HTR-8/SVneo (cell line): ENCODE results near the gene MRPS14.
A peak's percentile ranks its signal among the peaks of the same experiment; 100 is the strongest.

ENCODE experiments used
- DNase-seq: peaks from one replicate; pipeline ENCODE4 v3.0.0; 2011; ENCODE audit warnings: low spot score, mixed read lengths; ENCODE audit not compliant: insufficient read length
- FAIRE-seq: peaks from 2 replicates; lab custom pipeline; 2011; peaks lifted over from hg19 to GRCh38; lab: Jason Lieb, UNC

The MRPS14 gene

GRCh38 chr1:174989536-174990220 lies 33.5 kb downstream of the MRPS14 start:
- DNase-seq = no peak
- FAIRE-seq = no peak

DNA sequence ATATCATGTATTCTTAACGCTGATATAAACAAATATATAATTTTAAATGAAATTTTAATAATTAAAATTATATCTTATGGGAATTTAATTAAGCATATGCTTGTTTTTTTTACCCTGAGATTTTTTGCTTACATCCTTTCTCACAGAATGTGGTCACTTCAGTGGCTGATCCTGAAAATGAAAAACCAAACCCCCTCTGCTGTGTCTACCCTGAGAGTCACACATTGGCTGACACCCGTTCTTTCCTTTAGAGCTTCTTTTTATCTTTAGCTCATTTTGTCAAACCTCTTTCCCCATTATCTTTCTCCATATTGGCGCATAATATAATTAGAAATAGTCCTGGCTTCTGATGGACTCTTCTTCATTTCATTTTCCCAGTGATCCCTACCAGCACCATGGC lies 34.2 kb downstream of the MRPS14 start:
- FAIRE-seq = no peak
- DNase-seq = no peak

GRCh38 chr1:174988539-174988938 lies 34.7 kb downstream of the MRPS14 start:
- DNase-seq (no peak), FAIRE-seq (no peak)

GRCh38 chr1:174984952-174985351 lies 38.3 kb downstream of the MRPS14 start:
- FAIRE-seq (no peak), DNase-seq (no peak)

- FAIRE-seq = no peak
- no peak for DNase-seq
Observed at GRCh38 chr1:174982971-174983689, 40.1 kb downstream of the MRPS14 start.

- FAIRE-seq (no peak), DNase-seq (no peak)
Observed at GRCh38 chr1:174976436-174977108, 46.7 kb downstream of the MRPS14 start.

- no peak for FAIRE-seq
- DNase-seq = no peak
Observed at GRCh38 chr1:174975764-174976163, 47.5 kb downstream of the MRPS14 start.

DNA sequence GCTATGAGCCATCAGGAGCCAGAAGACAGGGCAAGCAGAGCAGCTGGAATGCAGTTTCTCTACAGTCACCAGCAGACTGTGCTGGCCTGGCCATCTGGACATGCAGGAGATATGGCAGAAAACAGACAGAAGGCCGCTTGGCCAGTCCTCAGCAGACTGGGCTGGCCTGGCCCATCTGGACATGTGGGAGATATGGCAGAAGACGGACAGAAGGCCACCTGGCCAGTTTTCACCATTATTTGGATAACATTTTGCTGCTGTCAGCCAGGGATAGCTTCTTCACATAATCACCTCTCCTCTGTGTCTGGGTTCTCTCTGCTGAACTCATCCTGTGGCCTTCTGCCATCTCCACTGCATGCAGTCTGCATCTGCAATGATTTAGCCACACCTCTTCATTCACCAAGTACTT lies 48.5 kb downstream of the MRPS14 start:
- FAIRE-seq (no peak), DNase-seq (no peak)

GRCh38 chr1:174971902-174972301 lies 51.3 kb downstream of the MRPS14 start:
- DNase-seq (no peak), FAIRE-seq (no peak)

DNA sequence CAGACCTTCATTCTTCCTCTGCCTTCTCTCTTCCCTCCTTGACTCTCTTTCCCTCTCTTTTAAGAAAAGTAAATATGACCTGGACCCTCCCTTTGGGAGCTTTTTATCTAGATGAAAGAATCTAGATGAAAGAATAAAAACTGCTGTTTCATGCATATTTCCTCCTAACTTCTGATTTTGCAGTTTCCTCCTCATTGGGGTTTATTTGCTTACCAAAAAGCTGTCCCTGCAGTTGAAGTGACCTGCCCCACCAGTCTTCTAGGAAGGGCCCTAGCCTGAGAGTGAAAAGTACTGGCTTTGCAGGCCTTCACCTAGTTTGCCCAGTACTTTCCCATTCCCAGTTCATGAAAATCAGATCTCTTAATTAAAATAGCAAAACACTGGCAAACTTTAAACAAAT lies 51.8 kb downstream of the MRPS14 start:
- DNase-seq (no peak), FAIRE-seq (no peak)

GRCh38 chr1:174969977-174970376 lies 53.2 kb downstream of the MRPS14 start:
- DNase-seq (no peak), FAIRE-seq (no peak)

DNA sequence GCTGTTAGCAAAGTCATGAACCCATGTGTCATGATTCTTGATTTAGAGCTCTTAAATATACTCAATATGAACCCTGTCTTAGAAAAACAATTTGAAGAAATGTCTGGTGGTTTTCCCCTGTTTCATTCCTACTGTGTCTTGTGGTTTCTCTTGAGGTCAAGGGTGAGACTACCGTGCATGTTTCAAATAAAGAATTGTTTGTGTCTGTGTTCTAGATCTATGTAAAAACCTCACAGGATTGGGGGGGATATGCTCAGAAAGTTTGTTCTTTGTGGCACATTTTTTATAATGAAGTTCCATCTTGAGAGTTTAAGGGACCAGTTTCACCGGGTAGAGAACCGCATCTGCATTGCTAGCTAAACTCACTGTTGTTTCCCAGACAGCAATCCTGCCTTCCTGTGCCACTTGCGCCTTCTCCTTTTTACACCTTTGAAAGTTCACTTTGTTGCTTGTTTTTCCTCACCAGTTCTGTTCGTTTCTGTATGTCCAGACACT lies 54.4 kb downstream of the MRPS14 start:
- DNase-seq (peak; percentile 21), FAIRE-seq (no peak)

GRCh38 chr1:174967845-174968705 lies 55.1 kb downstream of the MRPS14 start:
- FAIRE-seq = no peak

DNA sequence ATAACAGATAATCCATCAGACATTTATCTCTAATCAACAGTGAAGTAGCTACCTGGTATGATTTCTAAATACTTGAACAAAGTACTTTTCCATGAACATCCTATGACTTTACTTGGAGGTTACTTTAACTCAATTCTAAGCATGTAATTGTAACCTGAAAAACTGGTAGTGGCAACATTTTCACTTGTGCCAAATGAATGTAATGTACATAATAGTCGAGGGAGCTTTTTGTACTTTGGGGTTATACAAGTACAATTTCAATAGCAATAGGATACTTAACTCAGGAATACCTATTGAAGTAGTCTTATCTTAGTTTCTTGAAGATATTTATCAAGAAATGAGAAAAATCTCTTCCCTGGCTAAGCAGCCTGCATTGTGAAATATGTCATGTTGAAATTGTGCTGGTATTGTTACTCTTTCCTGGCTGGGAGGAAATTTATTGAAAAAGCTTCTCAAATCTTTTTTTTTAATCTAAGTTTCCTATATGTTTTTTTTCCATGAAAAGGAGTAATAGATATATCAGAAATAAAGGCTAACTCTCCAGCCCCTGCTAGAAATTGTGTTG lies 57.1 kb downstream of the MRPS14 start:
- no peak for DNase-seq
- no peak for FAIRE-seq

More at GRCh38 chr1:174967845-174968705, 55.1 kb downstream of the MRPS14 start:
- no peak for DNase-seq

- no peak for FAIRE-seq
Observed at GRCh38 chr1:174965362-174966007, 57.7 kb downstream of the MRPS14 start.

DNA sequence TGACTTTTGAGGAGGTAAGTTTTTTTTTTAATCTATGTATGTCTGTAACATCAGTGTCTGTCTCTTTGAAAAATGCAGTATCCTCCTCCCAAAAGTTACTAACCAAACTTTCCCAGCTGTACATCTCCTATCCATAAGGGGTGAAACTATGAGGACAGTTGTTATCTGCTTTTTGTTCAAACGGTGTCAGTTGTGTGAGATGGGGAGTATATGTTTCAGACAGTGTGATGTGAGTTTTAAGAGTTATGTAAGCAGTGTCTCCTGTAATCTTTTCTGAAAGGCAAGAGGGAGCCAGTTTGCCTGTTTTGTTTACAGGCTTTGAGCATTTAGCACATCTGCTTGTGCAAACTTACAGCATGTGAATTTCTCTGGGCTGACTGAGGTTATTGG lies 58.3 kb downstream of the MRPS14 start:
- FAIRE-seq (no peak), DNase-seq (no peak)

More at GRCh38 chr1:174965362-174966007, 57.7 kb downstream of the MRPS14 start:
- no peak for DNase-seq

DNA sequence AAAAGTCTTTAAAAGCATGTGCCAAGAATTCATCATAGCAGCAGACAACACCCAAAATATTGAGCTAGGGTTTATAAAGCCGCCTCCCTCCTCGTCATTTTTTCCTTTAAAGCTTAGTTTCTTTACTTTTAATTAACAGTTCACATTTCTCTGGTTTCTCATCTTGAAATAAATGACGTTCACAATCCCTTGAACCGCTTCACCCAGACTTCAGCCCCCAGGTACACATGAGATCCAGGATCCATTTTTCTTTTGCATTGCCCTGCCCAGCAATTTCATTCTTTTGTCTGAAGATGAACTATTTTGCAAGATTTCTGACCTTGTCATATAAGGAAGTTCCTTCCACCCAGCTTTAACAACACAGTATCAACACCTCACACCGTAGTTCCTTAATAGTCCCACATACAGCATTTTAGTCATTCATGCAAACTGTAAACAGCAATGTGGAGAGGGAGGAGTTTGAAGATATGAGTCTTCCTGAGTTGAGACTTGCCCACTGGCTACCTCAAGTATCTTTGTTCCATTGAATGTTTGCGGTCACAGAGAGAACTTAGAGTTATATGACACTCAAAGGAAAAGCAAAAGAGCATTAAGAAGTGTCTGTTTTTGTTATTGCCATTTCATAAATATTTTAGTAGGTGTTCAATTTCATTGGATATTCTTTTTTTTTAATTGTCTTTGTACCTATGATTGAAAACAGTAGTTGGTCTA lies 58.8 kb downstream of the MRPS14 start:
- FAIRE-seq (no peak), DNase-seq (no peak)

GRCh38 chr1:174963529-174964125 lies 59.6 kb downstream of the MRPS14 start:
- FAIRE-seq (no peak), DNase-seq (no peak)
